HTERT RPE-1 (cell line): ENCODE data around the gene SLC13A2.

ENCODE experiments used
- in situ Hi-C: fragments of 300-500 bp; cut with MboI; formaldehyde crosslinking; loops from 4 replicates; pipeline ENCODE4 v1.14.3; 2020; ENCODE audit warnings: low sequenced_read_pairs

The SLC13A2 gene

DNA sequence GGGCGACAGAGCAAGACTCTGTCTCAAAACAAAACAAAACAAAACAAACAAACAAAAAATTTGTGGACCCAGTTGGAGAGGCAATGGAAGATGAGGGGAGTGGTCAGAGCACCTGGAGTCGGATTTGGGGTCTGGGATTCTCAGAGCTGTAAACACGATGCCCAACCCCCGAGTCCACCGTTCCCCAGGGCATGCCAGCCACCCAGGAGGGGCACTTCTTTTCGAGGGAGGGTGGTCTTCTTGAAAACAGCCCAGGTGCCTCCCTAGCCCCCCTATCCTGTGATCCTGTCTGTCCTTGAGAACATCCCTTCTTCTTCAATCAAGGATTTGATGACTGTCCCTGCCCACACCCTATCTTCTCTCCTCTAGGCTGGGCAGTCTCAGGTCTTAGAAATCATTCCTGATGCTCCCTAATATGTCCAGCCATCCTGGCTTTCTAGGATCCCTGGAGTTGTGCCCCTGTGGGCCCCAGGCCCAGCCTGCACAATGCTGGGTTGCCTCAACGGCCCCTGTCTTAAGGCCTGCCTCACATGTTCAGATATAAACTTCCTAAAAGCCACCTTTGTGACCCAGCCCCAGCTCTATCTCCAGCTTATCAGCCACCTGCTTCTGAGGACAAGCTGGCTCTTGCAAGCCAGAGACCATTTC lies 3.1 kb upstream of the SLC13A2 start:
- in situ Hi-C loops, result no loop called here

DNA sequence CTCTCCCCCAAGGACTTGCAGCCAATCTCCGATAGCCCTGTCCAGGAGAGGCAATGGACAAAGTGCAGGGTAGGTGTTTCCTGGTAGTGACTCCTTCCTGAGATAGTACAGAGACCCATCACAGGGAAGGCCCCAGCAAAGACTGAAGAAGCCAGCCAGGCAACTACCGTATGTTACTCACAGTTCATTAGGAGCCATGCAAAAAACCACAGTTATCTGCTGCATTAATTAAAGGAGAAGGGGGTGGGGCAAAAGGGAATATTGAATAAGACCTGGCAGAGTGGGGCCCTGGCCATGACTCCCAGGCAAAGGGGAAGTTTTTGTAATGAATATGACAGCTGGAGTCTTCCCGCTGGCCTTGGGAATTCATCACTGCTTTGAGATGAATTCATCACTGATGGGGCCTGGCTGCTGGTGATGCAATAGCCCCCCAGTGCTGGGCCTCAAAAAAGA lies 2.5 kb upstream of the SLC13A2 start:
- in situ Hi-C loops, result no loop called here

DNA sequence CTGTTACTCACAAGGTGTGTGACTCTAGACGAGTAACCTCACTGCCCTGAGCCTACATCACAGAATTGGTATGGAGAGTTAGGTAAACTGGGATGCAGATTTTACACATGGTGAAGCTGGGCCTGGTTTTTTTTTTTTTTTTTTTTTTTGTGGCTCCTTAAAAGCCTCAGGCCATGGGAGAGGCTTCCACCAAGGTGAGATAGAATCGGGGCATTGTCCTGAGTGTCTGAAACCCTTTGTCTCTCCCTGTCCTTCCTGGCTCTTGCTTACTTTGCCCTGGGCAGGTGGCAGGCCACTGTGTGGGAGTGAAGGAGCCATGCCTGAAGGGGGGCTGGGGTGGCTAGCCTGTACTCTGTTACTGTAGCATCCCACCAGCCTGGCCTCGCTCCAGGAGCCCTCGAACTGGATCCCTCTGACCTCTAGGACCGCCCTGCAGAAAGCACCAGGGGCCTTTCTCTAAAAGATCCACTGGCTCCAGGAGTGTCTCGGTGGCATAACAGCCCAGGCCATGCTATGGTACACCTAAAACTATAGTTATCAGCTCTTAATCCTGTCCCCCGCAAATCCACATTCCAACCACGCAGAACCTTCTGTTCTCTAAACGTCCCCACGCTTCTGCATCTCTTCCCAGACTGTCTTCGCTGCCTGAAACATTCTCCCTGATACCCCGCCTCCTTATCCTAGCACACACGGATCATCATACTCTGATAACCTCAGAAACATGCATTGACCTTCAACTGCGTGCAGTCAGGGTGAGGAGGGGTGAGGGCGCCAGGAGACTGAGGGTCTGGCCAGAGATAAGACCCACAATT lies 1.7 kb upstream of the SLC13A2 start:
- in situ Hi-C loops, result no loop called here

DNA sequence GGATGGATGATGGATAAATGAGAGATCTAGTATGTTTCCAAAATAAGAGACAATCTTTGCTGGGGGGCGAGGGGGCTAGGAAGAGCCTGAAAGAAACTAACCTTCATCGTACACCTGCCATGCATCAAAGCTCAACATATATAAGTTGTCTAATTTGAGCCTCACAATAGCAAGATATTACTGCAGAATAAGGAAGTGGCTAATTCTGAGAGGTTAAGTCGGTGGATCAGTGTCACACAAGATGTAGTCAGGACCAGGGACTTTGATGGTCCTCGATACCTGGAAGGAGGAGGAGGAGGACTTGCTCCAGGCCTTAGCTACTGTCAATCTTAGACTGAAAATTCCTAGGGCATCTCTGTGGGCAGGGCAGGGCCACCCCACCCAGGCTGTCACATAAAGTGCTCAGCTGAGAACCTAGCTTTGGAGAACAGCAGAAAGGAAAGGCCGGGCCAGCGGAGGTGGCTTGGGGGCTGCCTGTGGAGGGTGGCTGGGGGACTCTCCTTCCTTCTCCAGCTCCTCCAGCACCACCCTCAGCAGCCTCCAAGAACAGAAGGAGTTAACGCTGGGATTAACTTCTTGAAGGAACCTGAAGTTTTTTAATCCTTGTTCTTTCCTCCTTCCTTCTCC lies 460 bp upstream of the SLC13A2 start:
- in situ Hi-C loops, result no loop called here

DNA sequence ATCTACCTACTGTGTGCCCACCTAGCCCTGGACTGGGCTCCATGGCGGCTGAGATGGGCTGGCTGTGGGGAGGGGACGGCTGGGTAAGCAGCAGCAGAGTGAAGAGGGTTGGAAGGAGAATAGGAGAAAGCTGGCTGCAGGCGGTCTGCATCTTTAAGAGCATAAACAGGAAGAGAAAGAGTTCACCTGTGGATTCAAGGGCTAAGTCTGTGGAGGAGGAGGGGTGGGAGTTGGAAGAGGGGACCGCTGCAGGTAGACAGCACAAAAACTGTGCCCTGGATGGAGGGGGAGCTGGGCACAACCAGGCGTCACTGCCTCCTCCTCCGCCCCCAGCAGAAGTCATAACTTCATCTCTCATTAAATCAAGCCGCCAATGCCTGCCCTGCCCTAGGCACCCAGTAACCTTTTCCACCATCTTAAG lies 677 bp downstream of the SLC13A2 start:
- in situ Hi-C loops, result no loop called here

DNA sequence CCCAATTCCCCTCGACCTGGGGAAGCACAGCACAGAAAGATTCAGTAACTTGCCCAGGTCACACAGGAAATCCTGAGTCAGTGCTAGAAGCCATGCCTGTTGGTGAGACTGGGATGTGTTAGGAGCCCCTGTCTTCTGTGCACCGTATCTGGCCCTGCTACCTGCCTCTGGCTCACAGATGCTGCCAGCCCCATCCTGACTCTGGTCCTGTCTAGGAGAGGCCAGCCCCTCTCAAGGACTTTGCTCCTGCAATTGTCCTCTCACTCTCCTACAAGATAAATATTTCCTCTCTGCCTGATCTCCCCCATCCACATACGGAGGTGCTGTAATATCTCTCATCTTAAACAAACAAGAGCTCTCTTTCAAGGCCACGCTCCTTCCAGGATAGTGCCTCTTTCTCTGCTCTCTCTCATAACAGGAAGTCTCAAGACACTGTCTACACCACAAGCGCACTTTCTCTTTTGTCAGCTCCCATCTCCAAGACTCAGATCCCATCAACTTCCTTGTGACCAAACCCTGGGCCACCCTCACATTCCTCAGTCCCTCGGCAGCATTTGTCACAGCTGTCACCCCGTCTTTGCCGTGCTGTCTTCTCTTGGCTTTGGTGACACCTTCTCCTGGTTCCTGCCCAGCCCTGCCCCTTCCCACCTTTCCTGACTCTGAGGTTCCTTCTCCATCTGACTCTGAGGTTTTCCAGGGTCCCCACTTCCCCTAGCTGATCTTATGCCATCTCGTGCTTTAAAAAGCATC lies 1.9 kb downstream of the SLC13A2 start:
- in situ Hi-C loops, result no loop called here

DNA sequence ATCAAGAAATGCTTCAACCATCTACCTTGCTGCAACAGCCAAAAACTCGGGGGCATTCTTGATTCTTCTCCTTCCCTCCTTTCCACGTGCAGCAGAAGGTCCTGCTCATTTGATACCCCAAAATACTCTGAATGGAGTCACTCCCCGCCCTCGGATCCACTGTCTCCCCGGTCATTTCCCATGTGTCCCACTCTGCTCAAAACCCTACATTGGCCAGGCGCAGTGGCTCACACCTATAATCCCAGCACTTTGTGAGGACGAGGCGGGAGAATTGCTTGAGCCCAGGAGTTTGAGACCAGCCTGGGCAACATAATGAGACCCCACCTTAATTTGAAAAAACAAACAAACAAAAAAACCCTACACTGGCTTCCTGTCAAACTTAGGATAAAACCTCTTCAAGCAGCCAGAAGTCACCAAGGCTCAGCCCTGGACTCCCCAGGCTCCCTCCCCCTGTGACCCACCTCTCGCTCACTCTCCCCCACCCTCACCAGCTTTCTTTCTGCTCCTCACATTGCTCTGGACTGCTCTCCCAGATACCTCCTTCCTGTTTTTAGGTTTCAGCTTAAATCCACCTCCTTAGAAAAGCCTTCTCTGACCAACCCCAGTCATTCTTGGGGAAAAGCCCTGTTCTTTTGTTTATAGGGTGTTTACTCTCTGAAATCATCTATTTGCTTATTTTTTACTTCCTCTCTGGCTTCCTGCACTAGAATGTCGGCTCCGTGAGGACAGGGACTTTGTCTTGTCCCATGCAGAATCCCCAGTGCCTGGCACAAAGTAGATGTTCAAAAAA lies 2.8 kb downstream of the SLC13A2 start:
- in situ Hi-C loops, result no loop called here

DNA sequence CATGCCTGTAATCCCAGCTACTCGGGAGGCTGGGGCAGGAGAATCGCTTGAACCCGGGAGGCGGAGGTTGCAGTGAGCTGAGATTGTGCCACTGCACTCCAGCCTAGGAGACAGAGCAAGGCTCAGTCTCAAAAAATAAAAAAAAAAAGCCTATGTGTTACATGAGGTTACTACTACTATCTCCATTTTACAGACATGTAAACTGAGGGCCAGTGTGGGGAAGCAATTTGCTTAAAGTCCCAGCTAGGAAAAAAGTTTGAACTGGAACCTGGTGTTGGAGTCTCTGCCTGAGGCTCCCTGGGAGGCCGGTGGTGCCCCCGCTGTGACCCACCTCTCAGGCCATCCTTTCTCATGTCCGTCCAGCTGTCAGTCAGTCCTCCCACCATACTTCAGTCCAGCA lies 4.5 kb downstream of the SLC13A2 start:
- in situ Hi-C loops, result no loop called here

DNA sequence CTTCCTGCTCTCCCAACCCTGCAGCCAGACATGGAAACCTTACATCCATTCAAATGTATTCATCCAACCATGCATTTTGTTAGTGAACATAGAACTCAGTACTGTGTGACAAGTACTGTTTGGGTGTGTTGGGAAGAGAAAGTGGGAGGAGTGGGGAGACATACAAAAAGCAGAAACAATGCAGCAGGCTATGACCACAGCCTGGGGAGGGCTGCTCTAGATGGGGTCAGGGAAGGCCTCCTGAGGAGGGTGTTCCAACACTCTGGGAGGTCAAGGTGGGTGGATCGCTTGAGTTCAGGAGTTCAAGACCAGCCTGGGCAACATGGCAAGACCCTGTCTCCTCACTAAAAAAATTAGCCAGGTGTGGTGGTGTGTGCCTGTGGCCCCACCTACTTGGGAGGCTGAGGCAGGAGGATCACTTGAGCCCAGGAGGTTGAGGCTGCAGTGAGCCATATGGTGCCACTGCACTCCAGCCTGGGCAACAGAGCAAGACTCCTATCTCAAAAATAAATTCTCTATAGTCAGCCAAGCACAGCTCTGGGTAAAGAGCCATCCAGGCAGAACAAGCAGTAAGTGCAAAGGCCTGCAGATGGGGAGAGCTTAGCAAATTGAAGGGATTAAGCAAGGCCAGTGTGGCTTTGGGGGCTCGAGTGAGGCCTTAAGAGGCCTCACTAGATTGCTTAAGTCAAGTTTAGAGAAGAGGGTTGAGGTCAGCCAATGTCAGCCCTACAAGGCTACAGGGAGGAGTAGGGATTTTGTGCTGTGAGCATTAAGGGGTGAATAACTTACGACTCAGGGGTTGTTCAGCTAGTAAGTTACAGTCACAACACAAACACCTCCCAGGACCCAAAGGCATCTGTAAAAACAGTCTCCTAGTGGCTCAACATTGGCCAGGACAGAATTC lies 5.5 kb downstream of the SLC13A2 start:
- in situ Hi-C loops, result no loop called here

DNA sequence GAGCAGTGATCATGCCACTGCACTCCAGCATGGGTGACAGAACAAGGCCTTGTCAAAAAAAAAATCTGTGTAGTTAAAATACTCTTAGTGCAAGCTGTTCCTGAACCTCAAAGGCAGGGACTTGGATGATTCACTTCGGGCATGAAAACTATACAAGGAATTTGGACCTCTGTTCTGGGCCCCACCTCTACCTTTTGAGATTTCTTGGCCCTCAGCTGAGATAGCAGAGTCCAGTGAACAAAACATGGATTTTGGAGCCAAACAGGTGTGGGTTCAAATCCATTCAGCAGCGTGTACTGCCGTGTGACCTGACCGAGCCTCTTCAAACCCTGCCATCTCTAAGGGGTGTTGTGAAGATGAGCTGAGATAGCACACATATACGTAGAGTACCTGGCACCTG lies 6.8 kb downstream of the SLC13A2 start:
- in situ Hi-C loops, result no loop called here

DNA sequence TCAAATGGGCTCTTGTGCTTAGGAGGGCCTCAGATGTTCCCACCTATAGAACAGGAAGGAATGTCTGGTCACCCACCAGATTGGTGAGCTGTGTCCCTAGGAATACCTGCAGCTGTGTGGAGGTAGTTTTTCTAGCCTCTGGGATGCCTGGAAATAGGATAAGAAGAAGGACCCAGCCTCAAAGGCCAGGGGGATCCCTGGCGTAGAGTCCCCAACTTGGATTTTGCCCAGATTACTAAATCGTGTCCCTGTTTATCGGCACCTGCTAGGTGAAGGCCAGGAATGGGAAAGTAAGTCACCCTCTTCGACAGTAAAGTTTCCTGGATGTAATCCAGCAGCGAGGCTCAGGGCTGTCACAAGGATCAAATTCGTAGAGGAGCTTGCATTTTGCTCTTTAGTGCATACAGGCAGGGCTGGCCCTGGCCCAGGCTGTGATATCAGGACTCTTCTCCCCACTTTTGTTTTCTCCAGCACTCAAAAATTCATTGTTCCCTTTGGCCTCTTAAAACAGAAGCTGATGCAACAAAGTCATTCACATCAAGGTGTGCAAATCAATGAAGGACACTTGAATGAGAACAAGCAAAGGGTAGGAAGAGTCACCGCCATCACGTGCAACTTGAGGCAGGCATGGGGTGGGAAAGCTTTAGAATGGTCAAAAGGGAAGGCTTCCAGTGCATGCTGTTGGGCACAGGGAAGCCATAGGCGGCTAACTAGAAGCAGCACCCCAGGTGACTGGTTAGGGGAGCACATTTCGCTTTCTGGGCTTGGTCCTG lies 7.5 kb downstream of the SLC13A2 start:
- in situ Hi-C loops, result no loop called here

DNA sequence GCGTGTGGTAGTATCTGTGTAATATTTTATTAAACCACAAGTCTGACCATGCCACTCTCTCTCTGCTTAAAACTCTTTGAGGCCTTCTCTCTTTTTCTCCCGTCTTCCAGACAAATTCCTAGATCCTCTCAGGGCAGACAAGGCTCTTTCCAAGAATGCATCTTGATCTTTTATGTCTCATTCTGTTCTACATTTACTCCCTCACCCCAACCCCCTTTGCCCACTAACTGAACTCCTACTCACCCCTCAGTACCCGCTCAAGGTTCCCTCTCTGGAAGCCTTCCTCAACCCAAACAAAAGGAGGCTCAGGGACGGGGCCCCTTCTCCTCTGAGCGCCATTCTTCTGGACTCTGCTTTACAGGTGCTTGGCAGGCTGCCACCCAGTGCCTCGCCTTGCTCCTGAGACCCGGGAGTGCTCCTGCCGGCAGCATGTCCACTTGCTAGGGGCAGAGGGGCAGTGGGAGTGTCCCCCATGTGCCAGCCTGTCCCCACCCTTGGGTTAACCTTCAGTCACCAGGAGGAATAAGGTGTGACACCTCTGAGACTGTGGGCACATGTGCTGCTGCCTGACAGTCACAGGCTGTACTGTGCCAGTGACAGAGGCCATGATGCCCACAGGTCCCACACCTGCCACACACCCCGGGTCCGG lies 9.2 kb downstream of the SLC13A2 start:
- in situ Hi-C loops, result no loop called here

DNA sequence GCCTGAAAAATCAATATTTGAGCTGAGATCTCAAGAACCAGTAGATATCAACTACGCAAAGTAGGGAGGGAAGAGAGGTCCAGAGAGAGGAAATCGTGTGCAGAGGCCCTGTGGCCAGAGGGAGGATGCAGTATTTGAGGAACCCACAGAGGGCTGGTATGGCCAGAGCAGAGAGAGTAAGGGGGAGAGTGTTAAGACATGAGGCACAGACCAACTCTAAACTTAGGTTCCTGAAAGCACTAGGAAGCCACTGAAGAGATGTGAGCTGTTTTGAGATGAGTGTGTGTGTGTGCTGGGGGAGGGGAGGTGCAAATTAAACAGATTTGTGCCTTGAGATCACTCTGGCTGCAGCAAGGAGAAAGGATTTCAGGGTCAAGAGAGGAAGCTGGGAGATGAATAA lies 10.9 kb downstream of the SLC13A2 start:
- in situ Hi-C loops, result no loop called here

DNA sequence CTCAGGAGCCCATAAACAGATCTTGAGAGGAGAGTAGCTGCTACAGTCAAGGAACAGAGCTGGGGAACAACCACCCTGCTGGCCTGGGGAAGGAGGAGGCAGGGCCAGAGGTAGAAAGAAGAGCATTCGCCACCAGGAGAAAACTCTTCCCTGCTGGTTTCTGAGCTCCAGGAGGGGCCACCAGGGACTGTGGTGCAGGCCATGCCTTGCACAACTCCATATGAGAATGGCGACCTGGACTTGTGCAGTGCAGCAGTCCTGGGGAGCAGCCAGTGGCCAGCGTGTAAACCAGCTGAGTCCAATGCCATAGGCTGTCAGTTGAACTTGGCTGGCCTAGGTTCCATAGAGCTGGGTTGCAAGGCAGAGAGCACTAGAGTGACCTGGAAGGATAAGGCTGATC lies 11.6 kb downstream of the SLC13A2 start:
- in situ Hi-C loops, result no loop called here

DNA sequence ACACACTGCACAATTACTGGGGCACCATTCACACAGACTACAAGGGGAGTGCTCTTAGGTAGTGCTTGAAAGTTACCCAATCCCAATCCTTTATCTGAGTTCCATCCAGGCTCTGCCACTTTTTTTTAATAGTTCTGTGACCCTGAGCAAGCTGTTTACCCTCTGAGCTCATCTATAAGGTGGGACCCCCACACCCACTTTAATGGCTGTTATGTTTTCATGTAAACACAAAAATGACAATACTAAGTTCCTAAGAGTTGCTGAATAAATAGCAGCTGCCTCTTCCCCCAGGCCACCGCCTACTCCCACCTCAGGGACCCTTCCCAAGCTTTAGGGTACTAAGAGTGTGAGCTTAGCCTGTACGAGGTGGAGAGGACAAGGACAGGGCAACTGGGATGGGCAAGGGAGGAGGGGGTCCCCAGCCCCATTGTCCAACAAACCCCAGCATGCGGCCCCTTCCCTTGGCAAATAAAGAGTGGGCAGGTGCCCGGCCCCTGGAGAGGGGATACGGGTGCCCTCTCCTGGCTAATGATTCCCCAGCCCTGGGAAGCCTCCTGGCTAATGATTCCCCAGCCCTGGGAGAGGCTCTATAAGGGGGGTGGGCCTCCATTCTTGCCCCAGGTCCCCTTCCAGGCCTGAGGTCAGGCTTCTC lies 14.6 kb downstream of the SLC13A2 start:
- in situ Hi-C loops, result no loop called here

DNA sequence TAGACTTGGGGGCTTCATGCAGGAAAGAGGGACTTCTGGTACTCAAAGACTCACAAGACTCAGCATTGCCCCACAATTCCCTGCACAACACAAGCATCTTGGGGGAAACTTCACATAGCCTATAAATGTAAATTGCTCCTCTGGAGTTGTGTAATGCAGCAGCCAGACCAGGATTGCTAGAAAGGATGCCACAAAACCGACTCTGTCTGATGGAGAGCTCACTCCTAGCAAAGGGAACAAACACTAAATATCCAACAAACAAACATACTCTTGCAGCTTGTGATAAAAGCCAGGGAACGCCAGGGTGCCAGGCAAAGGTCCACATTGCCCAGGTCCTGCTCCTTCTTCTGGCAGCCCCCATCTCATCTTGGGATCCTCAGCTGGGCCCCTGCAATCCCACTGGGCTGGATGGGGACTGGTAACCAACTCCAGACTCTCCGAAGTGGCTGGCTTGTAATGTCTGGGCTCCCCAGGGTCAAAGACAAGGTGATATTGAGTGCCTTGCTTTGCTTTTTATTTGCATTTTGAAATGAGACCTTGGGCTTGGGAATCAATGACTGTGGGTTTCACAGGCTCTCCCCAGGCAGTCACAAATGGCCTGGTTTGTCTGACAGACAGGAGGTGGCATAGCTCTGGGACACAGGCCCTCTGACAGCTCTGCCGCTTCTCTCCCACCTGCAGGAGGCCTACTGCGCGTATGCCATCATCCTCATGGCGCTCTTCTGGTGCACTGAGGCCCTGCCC lies 15.3 kb downstream of the SLC13A2 start:
- in situ Hi-C loops, result no loop called here

DNA sequence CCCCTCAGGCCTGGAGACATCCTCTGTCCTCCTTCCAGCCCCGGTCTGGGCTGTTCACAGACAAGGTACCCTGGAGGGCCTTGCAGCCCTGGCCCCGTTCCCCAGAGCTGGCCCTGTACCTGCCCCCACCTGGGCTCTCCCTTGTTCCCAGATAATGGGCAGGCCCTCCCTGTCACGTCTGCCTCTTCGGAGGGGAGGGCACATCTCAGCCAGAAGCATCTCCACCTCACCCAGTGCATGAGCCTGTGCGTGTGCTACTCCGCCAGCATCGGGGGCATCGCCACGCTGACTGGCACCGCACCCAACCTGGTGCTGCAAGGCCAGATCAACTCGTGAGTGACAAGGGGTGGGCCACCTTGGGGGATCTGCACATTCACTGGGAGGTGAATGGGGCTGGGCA lies 17.8 kb downstream of the SLC13A2 start:
- in situ Hi-C loops, result no loop called here
